Activated CD8-positive, alpha-beta memory T cell treated with anti-CD3 and anti-CD28 coated beads, Interleukin-2, amount 50 U/mL, for 48 hours (primary cell): ENCODE results near the gene FAM219A.

Experiments used
- DNase-seq: peaks from one replicate; pipeline ENCODE4 v3.0.0-alpha.2; 2020

FAM219A gene

DNA sequence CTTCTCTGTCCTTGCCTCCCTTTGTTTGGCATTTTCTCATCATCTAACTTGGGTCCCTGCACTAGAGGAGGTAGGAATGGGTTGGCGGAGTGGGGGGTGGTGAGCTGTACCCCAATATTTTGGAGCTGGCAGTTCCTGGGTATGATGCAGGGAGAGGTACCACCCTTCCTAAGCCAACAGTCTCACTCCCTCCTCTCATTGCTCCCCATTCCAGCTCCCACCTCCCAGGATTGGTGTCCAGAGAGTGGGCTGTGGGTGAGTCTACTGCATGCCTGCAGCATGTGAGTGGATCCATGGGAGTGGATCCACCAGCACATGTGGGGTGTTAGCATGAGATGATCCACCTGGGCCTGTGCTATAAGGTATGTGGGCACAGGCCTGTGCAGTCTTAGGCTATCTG is 59.5 kb downstream of the FAM219A start:
- no peak for DNase-seq

DNA sequence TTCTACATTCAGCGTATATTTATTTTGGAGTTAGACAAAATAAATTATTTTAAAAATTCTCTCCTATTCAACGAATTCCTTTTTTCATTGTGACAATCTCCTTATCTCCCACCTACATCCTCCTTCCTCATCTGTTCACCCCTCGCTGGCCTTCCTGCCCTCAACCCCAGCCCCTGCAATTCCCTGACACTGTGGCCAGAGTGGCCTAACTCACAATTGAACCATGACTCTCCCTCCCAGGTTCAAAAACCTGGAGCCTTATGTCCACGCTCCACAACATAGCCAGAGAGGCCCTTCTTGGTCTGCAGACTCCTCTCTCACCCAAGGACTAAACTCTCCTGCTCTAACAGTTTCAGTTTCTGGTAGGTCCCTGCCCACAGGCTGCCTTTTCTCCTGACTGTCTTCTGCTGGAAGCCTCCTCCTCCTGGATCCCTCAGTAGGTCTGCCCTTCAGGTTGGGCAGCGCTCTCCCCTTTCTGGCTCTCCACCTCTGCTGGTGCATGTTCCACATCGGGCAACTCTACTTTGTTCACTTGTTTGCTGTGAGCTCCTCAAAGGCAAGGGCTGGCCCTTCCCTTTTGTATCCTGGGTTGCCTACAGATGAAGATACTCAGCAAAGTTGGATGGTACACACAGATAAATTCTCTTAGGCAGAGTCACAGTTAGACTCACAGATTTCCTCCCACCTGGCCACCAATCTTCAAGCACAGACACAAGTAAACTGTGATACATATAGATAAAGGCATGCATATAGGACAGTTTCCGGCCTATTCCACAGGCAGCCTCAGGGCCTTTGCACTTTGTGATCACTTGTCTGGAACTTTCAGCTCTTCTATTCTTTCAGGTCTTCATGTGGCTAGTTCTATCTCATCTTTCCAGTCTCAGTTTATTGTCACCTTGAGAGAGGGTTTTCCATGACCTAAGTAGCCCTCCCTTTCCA is 61.8 kb downstream of the FAM219A start:
- no peak for DNase-seq

DNA sequence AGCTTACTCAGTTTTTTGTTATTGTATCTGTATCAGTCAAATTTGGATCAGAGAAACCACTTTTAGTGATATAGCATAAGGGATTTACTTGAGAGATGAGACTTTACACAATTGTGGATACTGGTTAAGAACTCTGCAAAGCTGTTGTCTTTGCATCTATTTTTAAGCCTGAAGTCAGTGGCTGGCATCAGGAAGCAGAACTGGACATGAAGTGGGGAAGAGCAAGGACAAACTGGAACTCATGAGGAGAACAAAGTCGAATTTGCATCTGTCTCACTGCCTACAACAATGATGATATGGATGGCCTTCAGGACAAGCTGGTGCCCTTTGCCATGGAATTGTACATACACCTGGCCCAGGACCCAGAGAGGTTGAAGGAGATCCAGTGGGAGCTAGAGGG is 65.9 kb downstream of the FAM219A start:
- no peak for DNase-seq

DNA sequence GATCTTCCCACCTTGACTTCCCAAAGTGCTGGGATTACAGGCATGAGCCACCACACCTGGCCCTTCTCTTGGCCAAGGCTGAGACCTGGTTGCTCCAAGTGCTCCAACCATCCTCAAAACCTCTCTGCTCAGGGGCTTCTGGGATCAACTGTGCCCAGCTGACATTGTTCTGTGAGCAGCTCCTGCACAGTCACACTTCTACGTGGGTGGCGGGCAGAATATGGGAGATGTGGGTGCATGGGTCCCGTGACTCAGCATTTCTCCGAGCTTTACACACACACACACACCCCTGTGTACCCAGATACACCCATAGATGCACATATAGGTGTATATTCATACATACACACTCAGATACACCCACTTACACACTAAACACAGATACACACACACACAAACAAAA is 71.1 kb downstream of the FAM219A start:
- DNase-seq, result peak; percentile 30

DNA sequence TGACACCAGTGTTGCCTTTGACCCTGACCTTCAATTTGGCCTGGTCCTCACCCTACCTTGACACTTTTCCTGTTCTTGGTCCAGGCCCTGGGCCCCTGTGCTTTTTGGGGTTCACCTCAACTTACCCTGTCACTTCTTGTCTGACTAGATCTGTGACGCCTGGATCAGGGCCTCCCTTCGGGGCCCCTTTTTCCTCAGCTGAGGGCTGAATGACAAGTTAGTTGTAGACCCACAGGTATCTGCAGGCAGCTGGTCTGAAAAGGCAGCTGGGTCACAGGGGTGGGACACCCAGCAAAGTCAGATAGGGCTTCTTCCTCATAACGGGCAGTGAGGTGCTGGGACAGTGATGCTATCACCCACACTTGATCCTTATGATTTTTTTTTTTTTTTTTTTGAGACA is 71.7 kb downstream of the FAM219A start:
- DNase-seq, result peak; percentile 33

DNA sequence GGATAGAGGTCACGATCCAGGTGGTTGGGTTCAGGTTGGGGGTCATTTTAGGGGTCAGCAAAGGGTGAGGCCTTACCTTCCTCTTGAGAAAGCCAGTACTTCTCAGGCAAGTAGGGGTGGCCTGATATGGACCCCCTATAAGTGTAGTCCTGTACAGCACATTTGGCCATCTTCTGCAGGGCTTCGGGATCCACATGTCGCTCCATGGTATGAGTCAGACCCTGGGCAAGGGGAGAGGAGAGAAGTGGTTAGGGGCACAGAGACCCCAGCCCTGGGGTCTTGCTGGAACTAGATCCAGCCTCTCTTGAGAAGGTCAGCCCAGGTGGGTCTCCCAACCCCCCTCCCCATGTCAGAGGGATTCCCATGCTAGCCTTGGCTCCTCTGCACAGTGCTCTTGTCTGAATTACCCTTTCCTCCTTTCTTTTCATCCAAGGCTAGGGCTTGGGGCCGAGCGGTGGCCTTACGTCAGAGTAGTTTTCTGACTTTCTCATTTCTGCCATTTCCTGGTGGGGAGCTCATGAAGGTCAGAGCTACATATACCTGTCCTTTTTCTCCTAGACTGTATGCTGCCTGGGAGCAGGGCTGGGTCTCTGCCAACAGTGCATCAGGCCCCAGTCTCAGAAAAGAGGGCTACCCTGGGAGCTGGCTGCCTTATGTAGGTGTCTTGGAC is 72.7 kb downstream of the FAM219A start:
- DNase-seq, result peak; percentile 32

DNA sequence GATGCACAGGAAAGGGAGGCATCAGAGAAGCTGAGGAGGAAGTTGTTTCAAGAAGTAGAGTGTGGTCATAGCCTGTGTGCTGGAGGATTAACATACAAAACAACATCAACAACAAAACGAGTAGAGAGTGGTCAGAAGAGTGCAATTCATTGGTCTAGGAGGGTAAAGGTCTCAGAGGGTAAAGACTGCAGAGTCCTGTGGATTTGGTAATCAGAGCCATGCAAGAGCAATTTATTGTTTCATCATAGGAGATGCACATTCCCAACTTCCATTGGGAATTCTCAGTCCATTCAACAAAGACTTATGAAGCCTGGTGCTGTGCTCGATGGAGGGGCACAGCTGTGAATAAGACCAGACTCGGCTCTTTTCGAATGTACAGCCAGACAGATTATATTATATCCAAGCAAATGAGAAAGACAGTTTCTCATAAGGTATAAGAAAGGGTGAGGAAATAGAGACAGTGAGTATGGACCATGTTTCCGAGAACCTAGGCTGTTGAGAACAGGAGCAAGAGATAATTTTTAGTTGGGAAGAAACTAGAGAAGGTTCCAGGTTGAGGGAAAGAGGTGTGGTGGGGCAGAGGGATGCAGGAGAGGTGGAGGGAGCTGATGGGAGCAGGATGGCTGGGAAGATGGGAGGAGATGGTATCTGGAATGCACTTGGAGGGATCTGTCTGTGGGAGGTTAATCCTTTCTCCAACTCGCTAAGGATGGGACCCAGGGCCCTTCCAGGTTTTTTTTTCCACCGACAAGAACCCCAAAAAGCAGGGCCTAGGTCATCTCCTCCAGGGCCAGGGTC is 73.8 kb downstream of the FAM219A start:
- no peak for DNase-seq

DNA sequence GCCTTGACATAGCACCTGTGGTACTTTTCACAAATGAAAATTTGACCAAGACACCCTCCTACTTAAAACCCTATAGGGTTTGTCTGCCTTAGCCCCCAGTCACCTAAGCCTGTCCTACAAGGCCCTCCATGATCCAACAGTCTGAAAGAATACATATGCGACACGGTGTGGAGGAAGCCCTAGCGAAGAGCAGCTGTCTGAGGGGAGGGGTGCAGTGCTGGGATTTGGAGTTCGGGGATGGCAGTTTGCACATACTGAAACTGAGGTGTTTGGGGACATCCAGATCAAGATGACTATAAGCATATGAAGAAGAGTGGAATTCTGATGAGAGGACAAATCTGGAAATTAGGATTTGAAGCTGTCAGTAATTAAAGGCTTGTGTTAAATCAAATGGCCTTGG is 74.5 kb downstream of the FAM219A start:
- DNase-seq, result peak; percentile 29

DNA sequence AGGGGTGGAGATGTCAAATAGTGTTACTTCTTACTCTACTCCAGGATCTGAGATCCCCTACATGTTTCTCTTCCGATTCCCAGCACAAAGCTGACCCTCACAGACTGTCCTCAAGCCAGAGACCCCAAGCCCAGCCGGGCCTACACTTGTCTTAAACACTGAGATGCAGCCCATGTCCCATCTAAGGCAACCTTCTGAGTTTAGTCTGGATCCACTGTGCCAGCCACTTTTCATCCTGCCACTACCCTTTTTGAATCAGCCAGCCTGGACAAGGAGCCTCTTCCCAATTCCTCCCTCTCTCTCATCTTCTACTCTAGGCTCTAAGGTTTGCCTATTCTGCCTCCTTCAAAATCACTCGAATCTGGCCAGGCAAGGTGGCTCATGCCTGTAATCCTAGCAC is 75.5 kb downstream of the FAM219A start:
- peak; percentile 26 for DNase-seq

DNA sequence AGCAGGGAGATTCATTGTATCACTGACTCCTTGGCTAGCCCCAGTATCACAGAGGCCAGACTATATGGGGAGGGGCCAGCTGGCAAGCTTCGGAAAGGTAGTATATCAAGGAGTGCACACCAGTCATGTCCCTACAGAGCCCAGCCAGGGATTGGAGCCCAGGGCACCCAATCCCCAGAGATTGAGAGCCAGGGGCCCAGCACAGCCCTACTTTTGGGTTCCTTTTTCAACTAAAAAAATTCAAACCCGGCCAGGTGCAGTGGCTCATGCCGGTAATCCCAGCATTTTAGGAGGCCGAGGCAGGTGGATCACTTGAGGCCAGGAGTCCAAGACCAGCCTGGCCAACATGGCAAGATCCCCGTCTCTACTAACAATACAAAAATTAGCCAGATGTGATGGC is 76.3 kb downstream of the FAM219A start:
- DNase-seq, result no peak

DNA sequence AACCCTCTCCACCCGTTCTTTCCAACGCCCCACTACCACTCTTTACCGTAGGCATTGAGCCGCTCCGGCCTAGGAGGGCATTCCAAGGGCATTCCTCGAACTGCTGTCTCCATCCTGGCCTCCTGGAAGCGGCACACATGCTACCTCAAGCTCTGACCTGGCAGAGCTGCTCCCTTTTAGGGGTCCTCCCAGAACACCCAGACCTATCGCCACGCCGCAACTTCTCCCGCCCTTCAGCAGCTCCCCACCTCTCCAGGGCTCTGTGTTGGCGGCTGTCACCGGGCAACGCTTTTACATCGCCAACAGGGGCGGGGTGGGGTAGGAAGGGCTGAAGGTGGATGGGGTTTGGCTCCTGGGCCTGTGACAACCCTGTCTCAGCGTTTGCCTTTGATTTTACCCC is 77.0 kb downstream of the FAM219A start:
- no peak for DNase-seq

DNA sequence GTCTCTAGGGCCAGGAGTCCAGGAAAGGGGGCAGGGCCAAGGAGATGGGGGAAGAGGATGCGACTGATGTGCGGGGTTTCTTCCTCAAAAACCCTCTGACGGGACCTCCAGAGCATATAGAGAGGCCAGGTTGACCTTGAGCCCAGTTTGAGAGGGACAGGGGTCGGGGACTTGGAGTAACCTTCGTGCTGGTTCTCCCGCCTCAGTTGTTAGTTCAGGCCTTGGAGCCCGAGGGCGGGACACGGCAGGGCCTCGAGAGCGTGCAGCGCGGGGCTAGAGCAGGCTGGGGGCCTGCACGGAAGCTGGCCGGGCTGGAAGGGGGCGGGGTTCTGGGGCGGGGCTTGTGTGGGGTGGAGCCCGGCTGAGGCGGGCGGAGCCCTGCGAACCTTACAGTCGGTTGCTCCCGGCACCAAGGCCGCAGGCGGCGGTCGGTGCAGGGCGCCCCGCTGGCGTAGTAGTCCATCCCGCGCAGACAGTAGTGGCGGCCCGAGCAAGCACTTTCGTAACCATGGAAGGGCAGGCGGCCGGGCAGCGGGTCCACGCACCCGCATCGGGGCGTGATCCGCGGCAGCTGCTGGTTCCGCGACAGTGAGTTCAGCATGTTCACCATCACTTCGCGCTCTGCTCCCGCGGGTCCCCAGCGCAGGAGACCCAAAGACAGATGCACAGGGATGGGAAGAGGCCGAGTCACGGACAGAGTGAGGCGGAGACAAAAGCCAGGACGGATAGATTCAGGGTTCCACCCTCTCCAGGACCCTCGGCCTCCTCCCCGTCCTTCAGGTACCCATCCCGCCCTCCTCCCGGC is 77.7 kb downstream of the FAM219A start:
- peak; percentile 87 for DNase-seq

DNA sequence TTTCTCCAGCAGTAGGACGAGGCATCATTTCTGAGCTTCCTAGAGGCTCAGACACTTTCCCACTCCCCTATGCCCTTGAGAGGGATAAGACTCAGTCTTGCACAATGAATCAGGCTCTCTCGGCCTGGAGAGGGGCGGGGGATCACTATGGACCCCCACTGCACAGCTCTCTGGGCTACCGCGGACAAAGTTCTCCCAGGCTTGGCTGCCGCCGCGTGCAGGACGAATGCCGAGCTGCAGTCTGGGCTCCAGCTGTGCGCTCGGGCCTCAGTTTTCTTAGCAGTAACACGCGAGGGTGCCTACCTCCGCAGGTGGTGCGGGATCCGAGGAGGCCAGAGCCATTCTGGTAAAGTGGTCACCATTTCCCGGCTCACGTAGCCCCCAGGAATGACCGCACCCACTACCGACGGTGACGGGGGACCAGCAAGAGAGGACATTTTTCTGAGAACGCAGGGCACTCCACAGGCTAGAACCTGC is 78.3 kb downstream of the FAM219A start:
- DNase-seq, result peak; percentile 63

DNA sequence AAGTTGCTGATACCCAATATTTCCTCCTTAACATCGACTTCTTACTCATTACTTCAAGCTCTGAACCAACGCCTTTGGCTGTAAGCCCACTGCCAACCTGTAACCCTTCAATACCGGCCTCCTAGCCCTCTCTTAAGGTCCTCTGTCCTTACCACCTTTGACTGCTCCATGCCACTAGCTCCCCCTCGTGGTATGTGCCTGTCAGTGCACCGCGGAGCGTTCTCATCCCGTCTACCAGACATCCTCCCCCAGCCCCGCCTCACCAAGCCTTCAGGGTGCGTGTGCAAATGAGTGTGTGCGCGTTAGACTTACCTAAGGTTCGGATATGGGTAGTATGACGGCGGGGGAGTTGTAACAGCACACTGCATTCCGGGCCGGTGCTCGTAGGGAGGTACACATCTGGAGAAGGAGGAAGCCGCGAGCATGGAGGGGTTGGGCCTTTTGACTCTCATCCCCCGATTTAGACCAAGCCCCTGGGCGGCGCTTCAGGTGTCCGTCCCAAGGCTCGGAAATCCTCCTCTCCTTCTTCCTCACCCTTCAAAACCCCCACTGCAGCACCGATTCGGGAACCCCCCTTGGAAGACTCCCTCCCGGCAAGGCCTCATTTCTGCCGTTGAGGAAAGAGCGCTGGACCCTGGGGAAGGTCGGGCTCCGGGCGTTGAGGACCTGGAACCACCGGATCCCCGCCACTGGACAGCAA is 78.9 kb downstream of the FAM219A start:
- DNase-seq, result peak; percentile 94

DNA sequence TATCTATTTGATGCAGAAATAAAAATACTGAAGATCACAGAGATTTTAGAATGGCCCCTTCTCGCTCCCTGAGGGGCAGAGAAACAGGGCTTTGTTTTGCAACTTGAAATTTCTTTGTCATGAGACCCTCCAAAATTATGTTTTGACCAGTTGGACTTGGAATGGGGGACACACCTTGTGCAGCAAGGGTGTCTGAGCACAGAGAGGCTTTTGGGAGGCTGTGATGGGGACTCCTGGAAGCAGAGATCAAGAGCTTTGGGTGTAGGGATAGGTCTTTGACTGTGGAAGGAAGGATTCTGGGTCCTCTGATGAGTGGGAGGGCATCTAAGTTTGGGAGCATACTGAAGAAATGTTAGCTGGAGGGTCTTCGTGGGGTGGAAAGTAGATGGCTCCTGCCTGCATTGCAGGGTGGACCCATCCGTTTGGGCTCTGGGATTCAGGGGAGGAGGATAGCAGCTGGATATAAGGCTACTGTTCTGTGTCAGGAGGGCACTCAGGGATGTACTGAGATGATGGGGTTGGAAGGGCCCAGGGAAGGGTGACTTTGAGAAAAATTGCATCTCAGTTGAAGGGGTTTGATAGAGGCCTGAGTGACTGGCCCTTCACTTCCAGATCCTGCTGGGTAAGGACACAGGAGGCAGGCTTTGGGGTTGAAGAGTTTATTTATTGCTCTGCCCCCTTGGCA is 79.9 kb downstream of the FAM219A start:
- no peak for DNase-seq

DNA sequence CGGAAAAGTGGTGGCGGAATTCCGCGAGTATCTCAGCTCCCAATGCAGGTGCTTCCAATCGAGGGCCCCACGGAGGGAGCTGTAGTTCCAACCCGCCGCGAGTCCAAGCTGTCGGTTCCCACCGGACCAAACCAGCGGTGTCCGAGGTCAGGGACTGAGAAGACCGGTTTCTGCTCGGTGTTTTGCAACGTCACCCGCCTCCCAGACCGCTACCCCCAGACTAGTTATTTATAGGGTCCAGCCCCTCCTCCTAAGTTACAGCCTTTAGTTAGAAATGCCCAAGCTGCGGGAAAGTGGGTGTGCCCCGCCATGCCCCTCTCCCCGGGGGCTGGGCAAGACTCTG is 81.0 kb downstream of the FAM219A start:
- no peak for DNase-seq

DNA sequence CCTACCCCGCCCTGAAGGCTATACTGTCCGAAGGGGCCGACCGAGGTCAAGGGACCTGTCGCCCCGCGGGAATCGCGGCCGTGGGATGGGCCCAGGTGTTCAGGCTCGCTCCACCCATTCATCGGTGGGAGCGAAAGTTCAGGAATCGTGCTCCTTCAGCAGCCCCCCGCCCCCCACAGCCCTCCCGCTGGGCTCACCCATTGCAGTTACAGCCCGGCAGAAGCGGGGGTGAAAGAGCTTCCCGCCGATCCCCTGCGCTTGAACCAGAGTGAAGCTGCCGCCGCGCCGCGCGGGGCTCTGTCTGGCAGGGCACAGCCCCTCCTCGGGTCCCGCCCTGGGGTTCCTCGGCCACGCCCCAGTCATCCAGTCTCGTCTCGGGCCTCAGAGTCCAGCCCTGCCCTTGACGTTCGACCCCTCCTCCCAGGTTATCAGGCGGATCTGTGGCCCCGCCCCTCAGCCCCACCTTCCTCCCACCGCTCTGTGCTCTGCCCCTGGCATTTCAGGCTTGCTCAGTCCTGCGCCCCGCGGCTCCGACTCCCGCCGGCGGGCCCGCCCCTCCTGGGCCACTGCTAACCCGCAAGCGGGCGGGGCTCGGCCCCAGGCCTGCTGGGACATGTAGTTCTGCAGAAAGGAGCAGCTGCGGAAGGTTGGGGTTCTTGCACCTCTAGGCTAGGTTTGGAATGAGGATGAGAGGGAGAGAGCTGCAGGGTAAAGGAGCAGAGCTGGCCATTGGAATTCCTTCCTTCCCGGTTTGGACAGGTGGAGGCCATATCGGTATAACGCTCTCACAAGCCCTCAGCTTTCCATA is 81.6 kb downstream of the FAM219A start, which contains the start of gene MYORG:
MYORG (minus strand) TSS at position 303 of the 808 bp plus-strand sequence. CDS start 3,955 bp downstream, outside the sequence.
- DNase-seq, result peak; percentile 95

DNA sequence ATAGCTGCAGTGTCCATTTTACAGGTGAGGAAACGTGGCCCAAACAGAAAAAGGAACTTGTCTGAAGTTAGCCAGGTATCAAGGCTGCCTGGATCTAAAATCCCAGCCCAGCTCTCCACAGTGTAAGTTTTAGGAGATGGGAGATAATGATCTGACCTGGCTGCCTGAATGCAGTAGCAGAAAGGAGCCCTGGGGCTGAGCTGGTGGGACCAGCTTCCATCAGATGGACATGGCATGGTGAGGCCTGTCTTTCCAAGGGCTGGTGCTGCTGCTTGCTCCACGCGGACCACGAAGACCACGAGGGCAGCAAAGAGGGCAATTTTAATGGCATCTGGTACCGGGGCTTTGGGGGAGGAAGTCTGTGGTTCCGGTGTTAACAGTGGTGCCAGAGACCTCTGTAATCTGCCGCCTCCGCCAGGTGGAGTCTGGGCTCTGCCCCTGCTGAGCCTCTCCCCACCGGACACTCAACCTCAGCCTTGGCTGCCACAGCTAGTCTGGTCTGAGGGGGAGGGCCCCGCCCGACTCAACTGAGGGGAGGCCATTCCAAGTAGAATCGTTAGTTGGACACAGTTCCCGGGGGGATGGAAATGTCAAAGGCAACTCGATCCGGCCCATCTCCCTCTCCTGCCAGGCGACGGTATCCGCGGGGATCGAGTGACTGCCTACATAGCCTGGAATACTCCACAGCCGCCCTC is 82.3 kb downstream of the FAM219A start:
- DNase-seq, result peak; percentile 75

DNA sequence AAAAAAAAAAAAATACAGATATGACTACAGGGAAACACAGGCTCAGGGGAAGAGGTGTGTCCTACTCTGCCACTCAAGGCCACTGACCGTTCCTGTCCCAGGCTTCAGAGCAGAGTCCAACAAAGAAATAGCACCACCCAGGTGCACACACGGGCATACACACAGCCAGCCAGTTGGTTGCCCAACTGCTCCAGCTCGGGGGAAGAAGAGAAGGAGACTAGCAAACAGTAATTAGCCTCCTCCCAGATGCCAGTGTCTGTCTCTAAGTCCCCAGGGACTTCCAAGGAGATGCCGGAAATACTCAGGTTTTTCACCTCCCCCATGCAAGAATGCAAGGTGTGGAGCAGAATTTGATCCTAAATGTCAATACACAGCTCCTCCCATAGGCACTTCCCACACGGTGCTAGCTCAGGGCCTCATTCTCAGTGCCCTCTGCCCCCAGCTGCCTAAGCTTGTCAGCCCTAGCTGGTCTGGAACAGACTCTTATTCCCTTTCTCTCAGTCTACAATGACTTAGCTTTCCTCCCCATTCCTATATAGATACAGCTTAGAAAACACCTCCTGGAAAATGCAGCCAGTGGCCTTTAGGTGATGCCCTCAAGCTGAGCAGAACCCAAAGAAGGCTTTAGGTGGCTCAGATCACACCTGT is 83.3 kb downstream of the FAM219A start:
- no peak for DNase-seq
